Progenitor cell of endocrine pancreas (in vitro differentiated cells): ENCODE results near the gene P2RX4. TPM values are rescaled to one million over a fixed set of nuclear protein-coding genes. Genes with fewer than 3 reads are reported as not detected.

Source experiments
- DNase-seq: peaks from one replicate; pipeline ENCODE4 v3.0.0; 2021; ENCODE audit warnings: low spot score; ENCODE audit not compliant: unreplicated experiment
- H3K27ac Mint-ChIP-seq: 2 replicates; pipeline ENCODE4 v1.8.0; 2021; ENCODE audit warnings: mild to moderate bottlenecking, moderate library complexity, mixed read lengths
- H3K27me3 Mint-ChIP-seq: 2 replicates; pipeline ENCODE4 v1.8.0; 2021; ENCODE audit warnings: mixed read lengths
- H3K36me3 Mint-ChIP-seq: 2 replicates; pipeline ENCODE4 v1.8.0; 2022; ENCODE audit warnings: mixed read lengths; ENCODE audit not compliant: insufficient read depth
- H3K4me1 Mint-ChIP-seq: 2 replicates; pipeline ENCODE4 v1.8.0; 2021; ENCODE audit warnings: low read depth, mixed read lengths
- H3K4me3 Mint-ChIP-seq: 2 replicates; pipeline ENCODE4 v1.8.0; 2021; ENCODE audit warnings: low read depth, mild to moderate bottlenecking, moderate library complexity, mixed read lengths
- H3K9me3 Mint-ChIP-seq: 2 replicates; pipeline ENCODE4 v1.8.0; 2021; ENCODE audit warnings: low read depth, mixed read lengths
- CTCF ChIP-seq: fragments of 200-600 bp; sonication (generic); IDR thresholded peaks from one replicate; pipeline ENCODE4 v1.5.0; 2021; ENCODE audit warnings: antibody characterized with exemption, mild to moderate bottlenecking; ENCODE audit not compliant: unreplicated experiment
- total RNA-seq: library from RNA; stranded (reverse); gene quantifications from 2 replicates; pipeline ENCODE4 v1.2.1, GENCODE V29; 2021

P2RX4 gene
- total RNA-seq, 1 donor from 2014 or later, result 23.9 TPM

- no peak overlapping the region for H3K27ac Mint-ChIP-seq
Measured at GRCh38 chr12:121217063-121217462, 7.1 kb downstream of the P2RX4 start.

GRCh38 chr12:121217761-121218160 is 7.8 kb downstream of the P2RX4 start:
- no peak for TF ChIP-seq CTCF
- DNase-seq, result no peak
- no peaks in the 10 kb centered on the region for H3K27me3 Mint-ChIP-seq
- H3K27ac Mint-ChIP-seq, result peak overlapping the region; percentile 84
- no peak overlapping the region for H3K4me3 Mint-ChIP-seq
- no peaks in the 10 kb centered on the region for H3K9me3 Mint-ChIP-seq
- peaks cover 23% of the 10 kb centered on the region for H3K36me3 Mint-ChIP-seq
- H3K4me1 Mint-ChIP-seq, result peaks cover 19% of the 10 kb centered on the region

More at GRCh38 chr12:121217063-121217462, 7.1 kb downstream of the P2RX4 start:
- DNase-seq, result no peak
- TF ChIP-seq CTCF, result no peak
- peaks cover 19% of the 10 kb centered on the region for H3K4me1 Mint-ChIP-seq
- no peaks in the 10 kb centered on the region for H3K9me3 Mint-ChIP-seq
- H3K36me3 Mint-ChIP-seq, result peaks cover 22% of the 10 kb centered on the region
- H3K27me3 Mint-ChIP-seq, result no peaks in the 10 kb centered on the region
- no peak overlapping the region for H3K4me3 Mint-ChIP-seq

DNA sequence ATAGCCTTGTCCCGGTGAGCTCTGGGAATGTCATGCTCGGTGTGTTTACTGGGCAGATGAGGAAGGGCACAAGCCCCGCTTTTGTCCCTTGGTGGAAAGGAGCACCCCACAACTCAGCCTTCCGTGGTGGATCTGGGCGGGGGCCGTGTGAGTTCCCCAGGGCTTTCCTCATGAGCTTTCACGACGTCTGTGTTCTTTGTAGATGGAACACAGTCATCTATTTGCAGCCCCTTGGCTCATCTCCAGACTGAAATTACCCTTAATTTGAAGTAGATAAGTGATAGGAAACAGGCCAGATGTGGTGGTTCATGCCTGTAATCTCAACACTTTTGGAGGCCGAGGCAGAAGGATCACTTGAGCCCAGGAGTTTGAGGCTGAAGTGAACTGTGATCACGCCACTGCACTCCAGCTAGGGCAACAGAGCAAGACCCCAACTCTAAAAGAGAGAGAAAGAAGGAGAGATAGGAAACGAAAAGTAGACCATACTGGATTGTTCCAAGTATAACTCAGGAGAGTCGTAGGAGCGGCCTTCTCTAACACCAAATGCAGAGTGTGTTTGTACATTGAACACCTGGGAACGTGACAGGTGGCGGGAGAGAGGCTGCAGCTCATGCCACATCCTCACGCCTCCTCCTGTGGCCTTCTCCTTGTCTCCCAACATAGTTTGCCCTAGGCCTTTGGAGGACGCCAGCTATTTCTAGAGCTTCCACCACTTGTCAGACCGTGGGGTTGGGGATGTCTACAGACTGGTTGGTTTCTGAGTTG is 8.8 kb downstream of the P2RX4 start:
- Mint-ChIP-seq H3K27ac (peak overlapping the region; percentile 73), H3K27me3 (no peaks in the 10 kb centered on the region), H3K9me3 (no peaks in the 10 kb centered on the region), H3K4me1 (peaks cover 19% of the 10 kb centered on the region), H3K4me3 (no peak overlapping the region), H3K36me3 (peaks cover 24% of the 10 kb centered on the region)
- TF ChIP-seq CTCF, result no peak
- DNase-seq, result no peak

GRCh38 chr12:121219353-121219986 is 9.5 kb downstream of the P2RX4 start:
- TF ChIP-seq CTCF, result no peak
- Mint-ChIP-seq H3K4me1 (peaks cover 16% of the 10 kb centered on the region), H3K27me3 (no peaks in the 10 kb centered on the region), H3K4me3 (no peak overlapping the region), H3K9me3 (no peaks in the 10 kb centered on the region), H3K36me3 (peaks cover 23% of the 10 kb centered on the region), H3K27ac (peak overlapping the region; percentile 46)
- DNase-seq, result no peak

DNA sequence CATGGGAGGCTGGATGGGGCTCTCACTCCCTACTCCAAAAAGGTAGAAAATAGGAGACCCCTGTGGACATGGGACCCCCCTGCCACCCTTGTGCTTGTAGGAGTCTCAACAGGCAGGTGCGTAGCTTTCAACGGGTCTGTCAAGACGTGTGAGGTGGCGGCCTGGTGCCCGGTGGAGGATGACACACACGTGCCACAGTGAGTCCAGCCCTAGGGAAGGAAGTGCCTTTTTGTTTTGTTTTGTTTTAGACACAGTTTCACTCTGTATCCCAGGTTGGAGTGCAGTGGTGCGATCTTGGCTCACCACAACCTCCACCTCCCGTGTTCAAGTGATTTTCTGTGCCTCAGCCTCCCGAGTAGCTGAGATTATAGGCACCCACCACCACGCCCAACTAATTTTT is 12.9 kb downstream of the P2RX4 start:
- Mint-ChIP-seq H3K27me3 (no peaks in the 10 kb centered on the region), H3K36me3 (peaks cover 21% of the 10 kb centered on the region), H3K27ac (no peak overlapping the region), H3K9me3 (no peaks in the 10 kb centered on the region), H3K4me1 (peaks cover 14% of the 10 kb centered on the region), H3K4me3 (no peak overlapping the region)
- TF ChIP-seq CTCF, result no peak
- no peak for DNase-seq
